Measurements from ENCODE around the gene NOP53. TPM values are rescaled to one million over a fixed set of nuclear protein-coding genes. Genes with fewer than 3 reads are reported as not detected.

NOP53 gene
- total RNA-seq, 2 donors from 2014 or later, result 143 to 243 TPM

DNA sequence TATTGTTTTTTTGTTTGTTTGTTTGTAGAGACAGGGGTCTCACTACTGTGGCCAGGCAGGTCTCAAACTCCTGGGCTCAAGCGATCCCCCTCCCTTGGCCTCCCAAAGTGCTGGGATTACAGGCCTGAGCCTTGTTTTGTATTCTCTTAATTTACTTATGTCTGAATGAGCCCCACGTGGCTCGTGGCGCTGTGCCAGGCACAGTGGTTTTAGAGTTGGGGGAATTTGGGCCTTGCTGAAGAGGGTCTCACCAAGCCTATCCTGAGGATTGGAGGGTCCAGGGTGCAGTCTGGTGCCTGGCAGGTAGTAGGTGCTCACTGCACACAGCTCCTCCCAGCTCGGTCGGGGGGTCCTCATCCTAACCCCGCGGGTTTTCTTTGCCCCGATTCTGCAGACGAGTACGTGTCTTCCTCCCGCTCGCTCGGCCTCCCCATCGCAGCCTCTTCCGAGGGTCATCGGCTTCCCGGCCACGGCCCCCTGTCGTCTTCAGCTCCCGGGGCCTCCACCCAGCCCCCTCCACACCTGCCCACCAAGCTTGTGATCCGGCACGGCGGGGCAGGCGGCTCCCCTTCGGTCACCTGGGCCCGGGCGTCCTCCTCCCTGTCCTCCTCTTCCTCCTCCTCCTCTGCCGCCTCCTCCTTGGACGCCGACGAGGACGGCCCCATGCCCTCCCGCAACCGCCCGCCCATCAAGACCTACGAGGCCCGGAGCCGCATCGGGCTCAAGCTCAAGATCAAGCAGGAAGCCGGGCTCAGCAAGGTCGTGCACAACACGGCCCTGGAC lies 44.2 kb upstream of the NOP53 start:
- H3K36me3 ChIP-seq, result peaks cover 39% of the 10 kb centered on the region
- peaks cover 0 to 6% of the 10 kb centered on the region in 2 donors for H3K4me1 ChIP-seq
- H3K9me3 ChIP-seq, result no peaks in the 10 kb centered on the region
- no peak overlapping the region for H3K4me3 ChIP-seq
- TF ChIP-seq, protein P1, sequence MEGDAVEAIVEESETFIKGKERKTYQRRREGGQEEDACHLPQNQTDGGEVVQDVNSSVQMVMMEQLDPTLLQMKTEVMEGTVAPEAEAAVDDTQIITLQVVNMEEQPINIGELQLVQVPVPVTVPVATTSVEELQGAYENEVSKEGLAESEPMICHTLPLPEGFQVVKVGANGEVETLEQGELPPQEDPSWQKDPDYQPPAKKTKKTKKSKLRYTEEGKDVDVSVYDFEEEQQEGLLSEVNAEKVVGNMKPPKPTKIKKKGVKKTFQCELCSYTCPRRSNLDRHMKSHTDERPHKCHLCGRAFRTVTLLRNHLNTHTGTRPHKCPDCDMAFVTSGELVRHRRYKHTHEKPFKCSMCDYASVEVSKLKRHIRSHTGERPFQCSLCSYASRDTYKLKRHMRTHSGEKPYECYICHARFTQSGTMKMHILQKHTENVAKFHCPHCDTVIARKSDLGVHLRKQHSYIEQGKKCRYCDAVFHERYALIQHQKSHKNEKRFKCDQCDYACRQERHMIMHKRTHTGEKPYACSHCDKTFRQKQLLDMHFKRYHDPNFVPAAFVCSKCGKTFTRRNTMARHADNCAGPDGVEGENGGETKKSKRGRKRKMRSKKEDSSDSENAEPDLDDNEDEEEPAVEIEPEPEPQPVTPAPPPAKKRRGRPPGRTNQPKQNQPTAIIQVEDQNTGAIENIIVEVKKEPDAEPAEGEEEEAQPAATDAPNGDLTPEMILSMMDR (IDR thresholded peaks at IDR 0.05), result no peak
- H3K27me3 ChIP-seq, result no peaks in the 10 kb centered on the region
- no peak for DNase-seq (ENCODE audit: low spot score)
- no peak overlapping the region for H3K27ac ChIP-seq

DNA sequence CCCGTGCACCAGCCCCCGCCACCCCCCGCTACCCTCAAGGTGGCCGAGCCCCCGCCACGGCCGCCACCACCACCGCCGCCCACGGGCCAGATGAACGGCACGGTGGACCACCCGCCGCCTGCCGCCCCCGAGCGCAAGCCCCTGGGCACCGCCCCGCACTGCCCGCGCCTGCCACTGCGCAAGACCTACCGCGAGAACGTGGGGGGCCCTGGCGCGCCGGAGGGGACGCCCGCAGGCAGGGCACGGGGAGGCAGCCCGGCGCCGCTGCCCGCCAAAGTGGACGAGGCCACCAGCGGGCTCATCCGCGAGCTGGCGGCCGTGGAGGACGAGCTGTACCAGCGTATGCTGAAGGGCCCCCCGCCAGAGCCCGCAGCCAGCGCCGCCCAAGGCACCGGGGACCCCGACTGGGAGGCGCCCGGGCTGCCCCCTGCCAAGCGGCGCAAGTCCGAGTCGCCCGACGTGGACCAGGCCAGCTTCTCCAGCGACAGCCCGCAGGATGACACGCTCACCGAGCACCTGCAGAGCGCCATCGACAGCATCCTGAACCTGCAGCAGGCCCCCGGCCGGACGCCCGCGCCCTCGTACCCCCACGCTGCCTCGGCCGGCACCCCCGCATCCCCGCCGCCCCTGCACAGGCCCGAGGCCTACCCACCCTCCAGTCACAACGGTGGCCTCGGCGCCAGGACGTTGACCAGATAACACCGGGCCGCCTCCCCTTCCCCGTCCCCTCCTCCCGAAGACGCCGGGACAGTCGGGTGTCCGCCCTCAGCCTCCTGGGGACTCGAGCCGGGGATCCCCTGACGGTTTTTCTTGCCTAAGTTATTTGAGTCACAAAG lies 43.4 kb upstream of the NOP53 start:
- no peaks in the 10 kb centered on the region for H3K9me3 ChIP-seq
- H3K36me3 ChIP-seq, result peaks cover 39% of the 10 kb centered on the region
- TF ChIP-seq, protein P1 (IDR thresholded peaks at IDR 0.05), result no peak
- no peak overlapping the region for H3K4me3 ChIP-seq
- H3K27me3 ChIP-seq, result no peaks in the 10 kb centered on the region
- H3K4me1 ChIP-seq, result peaks cover 0 to 6% of the 10 kb centered on the region in 2 donors
- no peak overlapping the region for H3K27ac ChIP-seq
- DNase-seq (ENCODE audit: low spot score), result no peak

DNA sequence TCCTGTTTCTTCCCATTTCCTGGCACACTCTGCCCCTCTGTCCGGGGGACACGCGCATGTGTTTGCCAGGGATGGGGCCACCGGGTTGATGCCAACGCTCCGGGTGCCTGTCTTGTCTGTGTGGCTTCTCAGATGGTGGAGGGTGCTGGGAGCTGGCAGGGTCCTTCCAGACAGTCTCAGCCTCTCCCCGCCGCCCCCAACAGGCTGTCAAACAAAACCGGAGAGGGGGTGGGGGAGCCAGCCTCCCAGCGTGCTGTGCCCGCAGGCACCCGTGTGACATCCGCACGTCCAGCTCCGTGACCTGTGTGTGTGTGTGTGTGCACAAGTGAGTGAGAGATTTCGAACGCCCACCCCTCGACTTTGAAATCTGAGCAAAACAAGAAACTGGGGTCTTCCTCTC lies 42.7 kb upstream of the NOP53 start:
- H3K27ac ChIP-seq, result no peak overlapping the region
- no peaks in the 10 kb centered on the region for H3K9me3 ChIP-seq
- H3K4me3 ChIP-seq, result no peak overlapping the region
- H3K27me3 ChIP-seq, result no peaks in the 10 kb centered on the region
- no peak for DNase-seq (ENCODE audit: low spot score)
- peaks cover 0 to 3% of the 10 kb centered on the region in 2 donors for H3K4me1 ChIP-seq
- peaks cover 39% of the 10 kb centered on the region for H3K36me3 ChIP-seq
- TF ChIP-seq, protein P1 (IDR thresholded peaks at IDR 0.05), result no peak

GRCh38 chr19:47703301-47703700 lies 42.0 kb upstream of the NOP53 start:
- no peak overlapping the region for H3K27ac ChIP-seq
- H3K4me3 ChIP-seq, result no peak overlapping the region
- no peaks in the 10 kb centered on the region for H3K4me1 ChIP-seq
- TF ChIP-seq, protein P1 (IDR thresholded peaks at IDR 0.05), result no peak
- no peaks in the 10 kb centered on the region for H3K9me3 ChIP-seq
- H3K36me3 ChIP-seq, result peaks cover 38% of the 10 kb centered on the region
- H3K27me3 ChIP-seq, result no peaks in the 10 kb centered on the region
- DNase-seq (ENCODE audit: low spot score), result no peak

GRCh38 chr19:47704024-47704423 lies 41.3 kb upstream of the NOP53 start:
- Histone ChIP-seq H3K27ac (no peak overlapping the region), H3K4me1 (no peaks in the 10 kb centered on the region), H3K4me3 (no peak overlapping the region), H3K9me3 (no peaks in the 10 kb centered on the region), H3K36me3 (peaks cover 31% of the 10 kb centered on the region), H3K27me3 (no peaks in the 10 kb centered on the region)
- TF ChIP-seq, protein P1 (IDR thresholded peaks at IDR 0.05), result no peak
- DNase-seq (ENCODE audit: low spot score), result no peak
